GM18526 (cell line): ENCODE measurements around the gene KLHL29.

Experiments
- POLR2A ChIP-seq: IDR thresholded peaks from 3 replicates; pipeline ENCODE4 v1.6.1; 2011; ENCODE audit not compliant: insufficient read length; ENCODE audit errors: extremely low read depth

KLHL29 gene

GRCh38 chr2:23567161-23567756 is 182.3 kb downstream of the KLHL29 start:
- no peak for TF ChIP-seq POLR2A

GRCh38 chr2:23568211-23568610 is 183.2 kb downstream of the KLHL29 start:
- no peak for TF ChIP-seq POLR2A

- no peak for TF ChIP-seq POLR2A
Observed at GRCh38 chr2:23568626-23569190, 183.7 kb downstream of the KLHL29 start.

- TF ChIP-seq POLR2A: no peak
Observed at GRCh38 chr2:23569761-23570365, 184.9 kb downstream of the KLHL29 start.

- no peak for TF ChIP-seq POLR2A
Observed at GRCh38 chr2:23571085-23571484, 186.1 kb downstream of the KLHL29 start.

GRCh38 chr2:23571527-23572282 is 186.7 kb downstream of the KLHL29 start:
- no peak for TF ChIP-seq POLR2A

GRCh38 chr2:23574919-23575654 is 190.1 kb downstream of the KLHL29 start:
- TF ChIP-seq POLR2A: no peak

GRCh38 chr2:23578964-23579671 is 194.1 kb downstream of the KLHL29 start:
- TF ChIP-seq POLR2A: no peak

GRCh38 chr2:23579674-23580073 is 194.7 kb downstream of the KLHL29 start:
- TF ChIP-seq POLR2A: no peak

- no peak for TF ChIP-seq POLR2A
Observed at GRCh38 chr2:23583467-23583866, 198.5 kb downstream of the KLHL29 start.

- TF ChIP-seq POLR2A: no peak
Observed at GRCh38 chr2:23584054-23584745, 199.2 kb downstream of the KLHL29 start.

- no peak for TF ChIP-seq POLR2A
Observed at GRCh38 chr2:23585273-23586170, 200.5 kb downstream of the KLHL29 start.

GRCh38 chr2:23586741-23587306 is 201.8 kb downstream of the KLHL29 start:
- no peak for TF ChIP-seq POLR2A
